ENCODE results near the gene GMCL2.

GMCL2 gene

DNA sequence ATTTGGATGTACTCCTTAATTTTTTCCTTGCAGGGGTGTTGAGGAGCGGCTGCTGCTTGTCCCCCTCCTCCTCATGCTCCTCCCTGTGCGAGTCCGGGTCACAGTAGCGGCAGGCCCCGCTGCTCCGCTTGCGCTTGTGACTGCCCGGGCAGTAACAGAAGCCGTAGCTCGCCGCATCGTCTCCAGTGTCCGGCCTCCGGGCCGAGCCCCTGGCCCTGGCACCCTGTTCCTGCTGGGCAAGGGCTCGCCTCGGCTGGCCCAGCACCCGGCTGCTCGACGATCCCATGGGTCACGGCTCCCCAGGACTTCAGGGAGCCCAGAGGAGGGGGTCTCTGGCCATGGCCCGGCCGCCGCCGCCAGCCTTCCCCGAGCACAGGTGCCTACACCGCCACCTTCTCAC is at the start of gene GMCL2:
Gene GMCL2, minus strand, starts transcription at position 358 of the 400 bp plus-strand sequence. Its CDS starts 72 bp downstream, at position 286.
- no peaks in the 10 kb centered on the region for H3K79me2 ChIP-seq (ENCODE audit: control insufficient read depth, low read length)
- H3K9me2 ChIP-seq (replicated peaks; ENCODE audit: control insufficient read depth, low read length): no peaks in the 10 kb centered on the region
- no peak within 1 kb of the TSS for H3K4me2 ChIP-seq (ENCODE audit: low read length)
- no peak within 1 kb of the TSS for H3K27ac ChIP-seq (ENCODE audit: low read depth, low read length)
- H4K20me1 ChIP-seq (ENCODE audit: control insufficient read depth, insufficient read depth, low read depth, low read length): no peaks in the 10 kb centered on the region
- peaks cover 6% of the 10 kb centered on the region; the same call in 1 of the 2 replicates for H3K27me3 ChIP-seq (ENCODE audit: control insufficient read depth, low read length)
- no peaks in the 10 kb centered on the region for H3K36me3 ChIP-seq (ENCODE audit: control insufficient read depth, low read length)
- H3F3A ChIP-seq (ENCODE audit: control insufficient read depth, insufficient read depth): 0 out of 2 replicates have a peak, but pooled peaks cover 2% of the 10 kb centered on the region
- TF ChIP-seq EZH2phosphoT487 (IDR thresholded peaks at IDR 0.05; ENCODE audit: borderline replicate concordance, low read length): no peak
- peaks cover 7% of the 10 kb centered on the region for H3K4me1 ChIP-seq (ENCODE audit: control insufficient read depth, low read length)
- H3K9me3 ChIP-seq (ENCODE audit: control insufficient read depth, insufficient read depth, low read length): no peaks in the 10 kb centered on the region
- no peak within 1 kb of the TSS for H3K4me3 ChIP-seq (ENCODE audit: low read length)

DNA sequence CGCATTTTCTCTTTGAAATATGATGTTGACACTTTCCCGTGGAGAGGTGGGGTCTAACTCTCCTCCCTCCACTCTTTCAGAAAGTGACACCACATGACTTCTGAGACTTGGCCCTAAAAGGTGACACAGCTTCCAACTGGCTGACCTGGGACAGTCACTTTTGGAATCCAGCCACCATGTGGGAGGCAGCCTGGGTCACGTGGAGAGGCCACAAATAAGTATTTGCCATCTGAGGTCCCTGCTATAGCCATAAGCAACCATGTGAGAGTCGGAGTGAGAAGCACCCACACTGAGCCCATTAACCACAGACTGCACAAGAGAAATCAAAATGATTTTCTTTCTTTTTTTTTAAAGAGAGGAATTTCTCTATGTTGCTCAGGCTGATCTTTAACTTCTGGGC is 49.5 kb upstream of the GMCL2 start:
- H3K9me3 ChIP-seq (ENCODE audit: control insufficient read depth, insufficient read depth, low read length): no peaks in the 10 kb centered on the region
- peaks cover 5% of the 10 kb centered on the region for H3K36me3 ChIP-seq (ENCODE audit: control insufficient read depth, low read length)
- H3F3A ChIP-seq (ENCODE audit: control insufficient read depth, insufficient read depth): peaks cover 39% of the 10 kb centered on the region
- H3K79me2 ChIP-seq (ENCODE audit: control insufficient read depth, low read length): peaks cover 9% of the 10 kb centered on the region
- peaks cover 2% of the 10 kb centered on the region; the same call in 1 of the 2 replicates for H4K20me1 ChIP-seq (ENCODE audit: control insufficient read depth, insufficient read depth, low read depth, low read length)
- H3K4me2 ChIP-seq (ENCODE audit: low read length): no peak overlapping the region
- H3K27me3 ChIP-seq (ENCODE audit: control insufficient read depth, low read length): no peaks in the 10 kb centered on the region
- H3K9me2 ChIP-seq (replicated peaks; ENCODE audit: control insufficient read depth, low read length): no peaks in the 10 kb centered on the region
- peaks cover 75% of the 10 kb centered on the region for H3K4me1 ChIP-seq (ENCODE audit: control insufficient read depth, low read length)
- TF ChIP-seq, protein P1, sequence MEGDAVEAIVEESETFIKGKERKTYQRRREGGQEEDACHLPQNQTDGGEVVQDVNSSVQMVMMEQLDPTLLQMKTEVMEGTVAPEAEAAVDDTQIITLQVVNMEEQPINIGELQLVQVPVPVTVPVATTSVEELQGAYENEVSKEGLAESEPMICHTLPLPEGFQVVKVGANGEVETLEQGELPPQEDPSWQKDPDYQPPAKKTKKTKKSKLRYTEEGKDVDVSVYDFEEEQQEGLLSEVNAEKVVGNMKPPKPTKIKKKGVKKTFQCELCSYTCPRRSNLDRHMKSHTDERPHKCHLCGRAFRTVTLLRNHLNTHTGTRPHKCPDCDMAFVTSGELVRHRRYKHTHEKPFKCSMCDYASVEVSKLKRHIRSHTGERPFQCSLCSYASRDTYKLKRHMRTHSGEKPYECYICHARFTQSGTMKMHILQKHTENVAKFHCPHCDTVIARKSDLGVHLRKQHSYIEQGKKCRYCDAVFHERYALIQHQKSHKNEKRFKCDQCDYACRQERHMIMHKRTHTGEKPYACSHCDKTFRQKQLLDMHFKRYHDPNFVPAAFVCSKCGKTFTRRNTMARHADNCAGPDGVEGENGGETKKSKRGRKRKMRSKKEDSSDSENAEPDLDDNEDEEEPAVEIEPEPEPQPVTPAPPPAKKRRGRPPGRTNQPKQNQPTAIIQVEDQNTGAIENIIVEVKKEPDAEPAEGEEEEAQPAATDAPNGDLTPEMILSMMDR (IDR thresholded peaks at IDR 0.05; ENCODE audit: low read depth, low read length, poor library complexity, severe bottlenecking): no peak
- TF ChIP-seq EZH2phosphoT487 (IDR thresholded peaks at IDR 0.05; ENCODE audit: borderline replicate concordance, low read length): no peak
- H3K27ac ChIP-seq (ENCODE audit: low read depth, low read length): no peak overlapping the region
- no peak overlapping the region for H3K4me3 ChIP-seq (ENCODE audit: low read length)

DNA sequence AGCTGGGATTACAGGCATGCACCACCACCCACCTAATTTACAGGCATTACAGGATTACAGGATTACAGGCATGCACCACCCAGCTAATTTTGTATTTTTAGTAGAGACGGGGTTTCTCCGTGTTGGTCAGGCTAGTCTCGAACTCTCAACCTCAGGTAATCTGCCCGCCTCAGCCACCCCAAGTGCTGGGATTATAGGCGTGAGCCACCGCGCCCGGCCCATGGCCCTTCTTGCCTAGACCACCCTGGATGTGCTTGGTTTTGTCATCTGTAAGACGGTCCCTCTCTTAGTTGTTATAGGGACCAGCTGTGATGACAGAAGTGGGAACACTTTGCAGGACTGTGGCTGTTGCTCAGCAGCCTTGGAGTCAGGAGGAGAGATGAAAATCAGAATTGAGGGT is 49.0 kb upstream of the GMCL2 start:
- Histone ChIP-seq H3K9me3 (ENCODE audit: control insufficient read depth, insufficient read depth, low read length) (no peaks in the 10 kb centered on the region), H3F3A (ENCODE audit: control insufficient read depth, insufficient read depth) (peaks cover 39% of the 10 kb centered on the region), H3K9me2 (replicated peaks; ENCODE audit: control insufficient read depth, low read length) (no peaks in the 10 kb centered on the region), H3K4me1 (ENCODE audit: control insufficient read depth, low read length) (peaks cover 75% of the 10 kb centered on the region), H3K79me2 (ENCODE audit: control insufficient read depth, low read length) (peaks cover 14% of the 10 kb centered on the region), H3K27ac (ENCODE audit: low read depth, low read length) (no peak overlapping the region), H3K27me3 (ENCODE audit: control insufficient read depth, low read length) (no peaks in the 10 kb centered on the region), H3K36me3 (ENCODE audit: control insufficient read depth, low read length) (peaks cover 10% of the 10 kb centered on the region), H4K20me1 (ENCODE audit: control insufficient read depth, insufficient read depth, low read depth, low read length) (peaks cover 8% of the 10 kb centered on the region), H3K4me3 (ENCODE audit: low read length) (no peak overlapping the region), H3K4me2 (ENCODE audit: low read length) (no peak overlapping the region)
- TF ChIP-seq, protein P1 (IDR thresholded peaks at IDR 0.05; ENCODE audit: low read depth, low read length, poor library complexity, severe bottlenecking): no peak
- no peak for TF ChIP-seq EZH2phosphoT487 (IDR thresholded peaks at IDR 0.05; ENCODE audit: borderline replicate concordance, low read length)

DNA sequence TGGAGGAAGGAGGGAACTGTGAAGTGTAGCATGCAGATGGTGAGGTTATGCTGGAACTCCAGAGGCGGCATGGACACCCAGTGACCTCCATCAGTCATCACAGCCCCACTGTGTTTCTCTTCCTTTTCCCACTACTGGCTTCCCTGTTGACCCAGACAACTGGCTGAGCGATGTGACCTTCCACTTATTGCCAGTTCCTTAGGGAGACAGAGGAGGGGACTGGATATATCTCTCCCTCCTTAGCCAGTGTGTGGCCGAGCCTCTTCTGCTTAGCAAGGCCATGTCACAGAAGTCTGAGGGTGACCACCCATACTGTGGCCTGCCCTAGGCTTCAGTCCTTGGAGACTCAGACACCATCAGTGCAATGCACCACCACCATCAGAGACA is 48.4 kb upstream of the GMCL2 start:
- H3K4me2 ChIP-seq (ENCODE audit: low read length): no peak overlapping the region
- TF ChIP-seq, protein P1 (IDR thresholded peaks at IDR 0.05; ENCODE audit: low read depth, low read length, poor library complexity, severe bottlenecking): no peak
- no peak for TF ChIP-seq EZH2phosphoT487 (IDR thresholded peaks at IDR 0.05; ENCODE audit: borderline replicate concordance, low read length)

More for the DNA sequence above, 48.4 kb upstream of the GMCL2 start:
- Histone ChIP-seq H3F3A (ENCODE audit: control insufficient read depth, insufficient read depth) (peaks cover 34% of the 10 kb centered on the region), H3K4me3 (ENCODE audit: low read length) (no peak overlapping the region), H4K20me1 (ENCODE audit: control insufficient read depth, insufficient read depth, low read depth, low read length) (peaks cover 13% of the 10 kb centered on the region), H3K79me2 (ENCODE audit: control insufficient read depth, low read length) (peaks cover 20% of the 10 kb centered on the region), H3K9me3 (ENCODE audit: control insufficient read depth, insufficient read depth, low read length) (no peaks in the 10 kb centered on the region), H3K36me3 (ENCODE audit: control insufficient read depth, low read length) (peaks cover 16% of the 10 kb centered on the region), H3K27me3 (ENCODE audit: control insufficient read depth, low read length) (no peaks in the 10 kb centered on the region), H3K9me2 (replicated peaks; ENCODE audit: control insufficient read depth, low read length) (no peaks in the 10 kb centered on the region), H3K4me1 (ENCODE audit: control insufficient read depth, low read length) (peaks cover 75% of the 10 kb centered on the region), H3K27ac (ENCODE audit: low read depth, low read length) (no peak overlapping the region)
